ENCODE data around the gene NHERF2.
"Not testable (repeated sequence)": the region's sequence is repeated elsewhere in the genome, so short reads cannot be mapped to it uniquely, and the experiment has no call there.

NHERF2 gene

DNA sequence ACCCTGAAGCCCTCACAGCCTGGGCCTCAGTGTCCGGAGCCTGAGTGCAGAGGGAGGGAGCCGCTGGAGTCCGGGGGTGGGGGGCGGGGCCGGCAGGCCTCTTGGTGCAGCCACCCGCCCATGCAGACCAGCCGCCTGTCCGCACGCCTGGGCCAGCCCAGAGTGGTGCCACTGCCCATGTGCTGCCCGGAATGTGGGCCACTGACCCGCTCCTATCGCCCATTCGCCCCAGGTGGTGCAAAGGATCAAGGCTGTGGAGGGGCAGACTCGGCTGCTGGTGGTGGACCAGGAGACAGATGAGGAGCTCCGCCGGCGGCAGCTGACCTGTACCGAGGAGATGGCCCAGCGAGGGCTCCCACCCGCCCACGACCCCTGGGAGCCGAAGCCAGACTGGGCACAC lies 2.6 kb downstream of the NHERF2 start:
- no peak for DNase-seq

DNA sequence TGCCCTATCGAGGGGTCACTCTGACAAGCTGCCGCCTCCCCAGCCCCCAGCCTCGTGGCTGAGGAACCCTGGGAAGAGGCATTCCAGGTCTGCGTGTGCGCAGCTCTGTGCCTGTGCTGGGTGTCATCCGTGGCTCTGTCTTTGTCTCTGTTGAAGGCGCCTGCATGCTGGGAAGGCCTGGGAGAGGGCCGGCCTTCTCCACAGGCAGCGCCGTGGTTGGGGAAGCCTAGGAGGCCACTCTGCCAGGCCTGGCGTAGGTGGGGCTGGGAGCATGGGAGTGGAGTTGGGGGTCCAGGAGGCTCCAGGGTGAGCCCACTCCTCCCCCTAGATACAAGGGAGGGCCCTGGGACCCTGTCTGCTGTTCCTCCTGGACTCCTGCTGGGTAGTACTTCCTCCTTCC lies 3.3 kb downstream of the NHERF2 start:
- no peak for DNase-seq

DNA sequence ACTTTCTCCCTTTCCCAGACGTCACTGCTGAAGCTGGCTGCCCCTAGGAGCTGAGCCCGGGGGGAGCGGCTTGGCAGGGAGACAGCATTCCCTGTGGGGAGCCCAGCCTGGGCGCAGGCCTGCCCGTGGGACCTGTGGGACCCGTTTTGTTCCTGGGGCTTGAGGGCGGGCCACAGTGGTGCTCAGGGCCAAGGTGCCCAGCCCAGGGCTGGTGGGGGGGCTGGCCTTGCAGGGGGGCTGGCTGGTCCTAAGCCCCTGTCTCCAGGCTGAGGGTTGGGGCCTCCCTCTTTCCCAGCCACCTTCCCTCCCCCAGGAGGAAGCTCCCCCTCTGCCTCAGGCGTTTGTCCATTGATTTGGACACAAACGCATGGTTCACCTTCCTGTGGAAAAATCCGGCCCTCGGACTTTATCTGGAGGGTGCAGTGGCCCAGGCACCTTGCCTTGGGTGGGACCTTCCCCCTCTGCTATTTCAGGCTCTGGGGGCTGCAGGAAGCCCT lies 4.4 kb downstream of the NHERF2 start:
- no peak for DNase-seq

DNA sequence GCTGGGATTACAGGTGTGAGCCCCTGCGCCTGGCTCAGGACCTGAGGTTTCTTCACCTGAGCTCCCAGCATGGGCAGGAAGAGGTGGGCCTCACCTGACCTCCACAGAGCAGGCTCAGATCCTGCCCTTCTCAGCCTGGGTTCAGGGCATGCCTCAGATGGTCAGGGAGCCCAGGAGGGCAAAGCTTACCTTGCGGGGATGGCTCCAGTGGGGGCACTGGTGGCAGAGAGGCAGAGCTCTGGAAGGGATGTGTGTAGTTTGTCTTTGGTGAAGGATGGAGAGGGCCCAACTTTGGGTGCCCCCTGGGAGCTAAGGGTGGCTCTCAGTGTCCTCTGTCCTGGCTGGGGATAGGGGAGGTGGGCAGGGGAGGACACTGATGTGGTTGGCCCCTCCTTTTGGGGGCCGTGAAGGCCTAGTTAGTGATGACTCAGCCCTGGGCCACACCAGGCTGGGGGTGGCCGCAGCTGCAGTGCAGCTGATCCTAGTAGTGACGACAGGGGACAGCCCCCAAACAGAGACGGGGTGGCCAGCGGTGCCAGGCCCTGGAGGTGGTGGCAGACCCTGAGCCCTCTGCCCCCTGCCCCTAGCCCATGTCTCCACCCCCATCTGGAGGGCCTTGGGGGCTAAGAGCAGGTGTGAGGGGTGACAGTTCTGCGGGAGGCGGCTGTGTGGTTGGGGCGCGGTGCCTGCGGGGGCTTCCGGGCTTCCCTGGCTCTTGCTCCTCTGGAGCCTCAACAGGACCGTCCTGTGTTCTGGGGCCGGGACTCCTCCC lies 5.8 kb downstream of the NHERF2 start:
- DNase-seq, result no peak

DNA sequence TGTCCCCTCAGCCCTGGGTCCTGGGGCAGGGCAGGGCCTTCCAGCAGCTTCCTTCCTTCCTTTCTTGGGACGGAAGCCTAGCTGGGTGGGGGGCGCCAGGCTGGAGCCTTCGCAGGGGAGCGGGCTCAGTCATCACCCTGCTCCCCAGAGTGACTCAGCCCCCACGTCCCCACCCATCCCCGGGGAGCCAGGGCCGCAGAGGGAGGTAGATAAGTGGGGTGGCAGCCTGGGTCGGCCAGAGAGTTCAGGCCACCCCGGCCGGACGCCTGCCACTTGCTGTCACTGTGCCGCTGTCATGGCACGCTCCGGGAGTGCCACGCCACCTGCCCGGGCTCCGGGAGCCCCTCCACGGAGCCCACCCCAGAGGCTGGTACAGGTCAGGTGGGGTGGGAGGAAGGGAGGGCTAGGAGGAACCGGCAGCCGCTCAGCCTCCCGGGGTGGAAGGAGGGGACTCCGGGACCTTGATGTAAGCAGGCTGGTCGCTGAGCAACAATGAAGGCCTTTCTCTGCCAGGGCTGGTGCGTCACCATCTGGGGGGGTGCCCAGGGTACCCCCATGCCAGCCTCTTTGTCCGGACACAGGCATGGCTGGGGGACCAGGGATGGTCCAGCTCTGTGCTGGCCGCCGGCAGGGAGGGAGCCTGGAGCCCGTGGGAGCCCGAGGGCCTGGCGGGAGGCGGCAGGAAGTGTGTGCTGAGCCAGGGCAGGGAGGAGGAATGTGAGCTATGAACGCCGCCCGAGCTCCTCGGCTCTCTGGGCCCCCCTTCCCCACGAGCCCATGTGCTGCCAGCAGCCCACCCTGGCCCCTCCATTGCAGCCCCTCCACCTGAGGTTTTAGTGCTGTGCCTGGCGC lies 6.6 kb downstream of the NHERF2 start:
- no peak for DNase-seq

DNA sequence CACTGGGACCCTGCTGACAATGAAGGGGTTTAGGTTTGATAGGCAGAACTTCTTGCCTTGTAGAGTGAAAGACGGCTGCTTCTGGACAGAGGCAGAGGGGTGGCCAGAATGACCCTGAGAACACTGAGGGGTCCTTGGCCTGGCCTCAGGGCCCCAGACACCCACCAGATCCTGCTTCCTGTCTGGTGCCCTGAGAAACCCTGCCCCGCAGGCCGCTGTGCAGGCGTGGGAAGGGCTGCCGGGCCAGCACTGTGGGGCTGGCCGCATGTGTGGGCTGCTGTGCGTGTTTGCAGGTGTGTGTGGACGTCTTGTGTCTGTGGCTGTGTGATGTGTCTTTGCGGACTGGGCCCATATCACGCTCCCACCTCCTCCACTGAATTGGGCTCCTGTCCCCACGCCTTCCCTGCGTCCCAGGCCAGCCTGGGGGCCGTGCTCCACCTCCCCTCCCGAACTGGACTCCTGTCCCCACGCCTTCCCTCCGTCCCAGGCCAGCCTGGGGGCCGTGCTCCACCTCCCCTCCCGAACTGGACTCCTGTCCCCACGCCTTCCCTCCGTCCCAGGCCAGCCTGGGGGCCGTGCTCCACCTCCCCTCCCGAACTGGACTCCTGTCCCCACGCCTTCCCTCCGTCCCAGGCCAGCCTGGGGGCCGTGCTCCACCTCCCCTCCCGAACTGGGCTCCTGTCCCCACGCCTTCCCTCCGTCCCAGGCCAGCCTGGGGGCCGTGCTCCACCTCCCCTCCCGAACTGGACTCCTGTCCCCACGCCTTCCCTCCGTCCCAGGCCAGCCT lies 7.4 kb downstream of the NHERF2 start:
- DNase-seq, result not testable (repeated sequence)

DNA sequence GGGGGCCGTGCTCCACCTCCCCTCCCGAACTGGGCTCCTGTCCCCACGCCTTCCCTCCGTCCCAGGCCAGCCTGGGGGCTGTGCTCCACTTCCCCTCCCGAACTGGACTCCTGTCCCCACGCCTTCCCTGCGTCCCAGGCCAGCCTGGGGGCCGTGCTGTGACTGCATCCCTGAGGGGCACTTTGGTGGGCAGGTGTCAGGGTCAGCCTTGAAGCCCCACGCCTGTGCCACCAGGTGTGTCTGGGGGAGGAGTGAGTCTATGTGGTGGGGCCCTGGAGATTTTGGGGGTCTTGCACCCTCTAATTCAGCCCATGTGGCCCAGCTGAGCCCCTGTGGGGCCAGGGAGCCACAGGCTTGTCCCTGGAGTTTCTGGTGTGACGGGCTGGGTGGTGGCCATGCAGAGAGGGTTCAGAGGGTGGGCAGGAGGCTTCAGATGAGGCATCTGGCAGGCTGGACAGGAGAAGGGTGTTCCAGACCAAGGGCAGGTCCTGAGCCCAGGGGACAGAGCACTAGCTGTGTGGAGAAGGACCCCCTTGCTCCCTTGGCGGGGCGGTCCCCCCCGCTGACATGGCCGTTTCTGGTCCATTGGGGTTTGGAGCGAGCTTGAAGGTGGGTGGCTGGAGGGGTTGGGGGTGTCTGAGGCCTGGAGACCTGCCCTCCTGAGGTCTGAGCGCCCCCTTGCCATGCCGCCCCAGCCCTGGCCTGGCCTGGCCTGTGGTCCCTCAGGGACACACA lies 8.2 kb downstream of the NHERF2 start:
- no peak for DNase-seq

DNA sequence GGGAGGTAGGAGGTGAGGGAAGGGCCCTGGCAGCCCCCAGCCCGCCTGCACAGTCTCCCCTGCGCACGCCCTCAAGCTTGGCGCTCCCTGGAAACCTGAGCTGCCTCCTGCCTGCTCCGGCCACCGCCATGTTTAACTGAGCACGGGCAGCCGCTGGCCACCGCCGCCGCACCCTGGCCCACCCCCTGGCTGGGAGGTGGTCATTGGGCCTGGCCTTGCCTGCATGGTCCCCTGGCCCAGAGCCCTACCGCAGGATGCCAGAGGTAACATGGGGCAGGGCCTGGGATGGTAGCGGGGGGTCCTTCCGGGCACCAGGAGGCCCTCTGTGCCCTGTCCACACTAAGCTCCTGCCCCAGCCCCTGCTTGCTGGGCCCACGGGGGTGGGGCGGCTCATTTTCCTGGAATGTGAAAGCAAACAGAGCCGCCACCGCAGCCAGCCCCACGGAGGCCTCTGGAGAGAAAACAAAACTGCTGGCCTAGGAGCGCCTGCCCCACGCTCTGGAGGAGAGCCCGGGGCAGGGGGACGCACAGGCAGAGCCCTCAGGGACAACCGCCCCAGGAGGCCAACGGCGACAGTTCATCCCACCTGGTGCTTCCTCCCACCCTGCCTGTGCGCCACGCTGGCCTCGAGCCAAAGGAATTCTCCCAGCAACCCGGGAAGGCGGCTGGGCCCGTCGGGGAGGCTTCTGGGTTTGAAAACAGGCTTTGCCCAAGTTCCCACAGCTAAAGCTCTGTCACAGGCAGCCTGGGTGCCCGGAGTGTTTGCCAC lies 8.9 kb downstream of the NHERF2 start:
- DNase-seq, result no peak

DNA sequence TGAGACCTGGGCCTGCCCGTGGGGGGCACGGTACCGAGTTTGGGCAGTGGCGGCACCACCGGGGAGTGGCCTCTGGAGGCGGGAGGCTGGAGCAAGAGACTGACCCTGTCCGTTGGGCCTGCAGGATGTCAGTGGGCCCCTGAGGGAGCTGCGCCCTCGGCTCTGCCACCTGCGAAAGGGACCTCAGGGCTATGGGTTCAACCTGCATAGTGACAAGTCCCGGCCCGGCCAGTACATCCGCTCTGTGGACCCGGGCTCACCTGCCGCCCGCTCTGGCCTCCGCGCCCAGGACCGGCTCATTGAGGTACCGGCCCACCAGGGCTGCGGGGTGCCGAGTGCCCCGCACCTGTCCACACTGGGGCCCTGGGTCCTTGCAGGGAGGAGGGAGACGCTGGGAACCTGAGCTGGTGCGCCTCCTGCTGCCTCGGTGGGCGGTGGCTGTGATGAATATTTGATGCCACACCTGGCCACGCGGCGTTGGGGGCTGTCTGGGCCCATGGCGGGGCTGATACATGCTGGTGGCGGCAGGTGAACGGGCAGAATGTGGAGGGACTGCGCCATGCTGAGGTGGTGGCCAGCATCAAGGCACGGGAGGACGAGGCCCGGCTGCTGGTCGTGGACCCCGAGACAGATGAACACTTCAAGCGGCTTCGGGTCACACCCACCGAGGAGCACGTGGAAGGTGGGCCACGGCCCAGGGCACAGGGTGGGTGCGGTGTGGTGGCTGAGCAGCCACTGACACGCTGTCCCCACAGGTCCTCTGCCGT lies 9.7 kb downstream of the NHERF2 start:
- DNase-seq, result no peak

DNA sequence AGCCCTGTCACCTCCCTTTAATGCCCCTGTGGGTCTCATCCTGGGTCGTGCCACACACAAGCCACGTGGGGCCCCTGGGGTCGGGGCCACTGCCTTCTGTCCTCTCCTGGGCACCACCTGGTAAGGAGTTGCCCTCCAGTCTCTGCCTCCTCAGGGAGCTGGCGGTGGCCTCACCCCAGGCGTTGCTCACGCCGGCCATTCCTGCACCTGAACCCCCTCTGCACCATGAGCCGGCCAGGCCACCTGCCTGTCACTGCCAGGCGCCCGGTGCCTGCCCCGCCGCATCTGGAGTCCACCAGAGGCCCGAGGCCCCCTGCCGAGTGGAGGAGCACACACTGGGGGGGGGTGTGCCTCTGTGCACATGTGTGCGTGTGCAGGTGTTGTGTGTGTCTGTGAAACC lies 10.4 kb downstream of the NHERF2 start:
- DNase-seq, result no peak

DNA sequence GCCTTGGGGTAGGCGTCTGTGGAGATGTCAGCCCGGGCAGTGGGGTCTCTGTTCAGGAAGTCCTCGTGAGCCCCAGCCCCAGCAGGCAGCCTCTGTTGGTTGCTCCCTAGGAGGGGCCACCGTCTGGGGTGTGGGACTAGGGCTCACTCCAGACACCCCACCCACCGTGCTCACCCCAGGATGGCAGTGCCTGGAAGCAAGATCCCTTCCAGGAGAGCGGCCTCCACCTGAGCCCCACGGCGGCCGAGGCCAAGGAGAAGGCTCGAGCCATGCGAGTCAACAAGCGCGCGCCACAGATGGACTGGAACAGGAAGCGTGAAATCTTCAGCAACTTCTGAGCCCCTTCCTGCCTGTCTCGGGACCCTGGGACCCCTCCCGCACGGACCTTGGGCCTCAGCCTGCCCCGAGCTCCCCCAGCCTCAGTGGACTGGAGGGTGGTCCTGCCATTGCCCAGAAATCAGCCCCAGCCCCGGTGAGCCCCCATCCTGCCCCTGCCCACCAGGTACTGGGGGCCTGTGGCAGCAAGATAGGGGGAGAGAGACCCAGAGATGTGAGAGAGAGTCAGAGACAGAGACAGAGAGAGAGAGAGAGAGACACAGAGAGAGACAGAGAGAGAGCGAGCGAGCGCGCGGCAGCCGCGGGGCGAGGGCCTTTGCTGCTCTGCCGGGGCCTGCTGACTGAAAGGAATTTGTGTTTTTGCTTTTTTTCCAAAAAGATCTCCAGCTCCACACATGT lies 11.1 kb downstream of the NHERF2 start:
- DNase-seq, result no peak

DNA sequence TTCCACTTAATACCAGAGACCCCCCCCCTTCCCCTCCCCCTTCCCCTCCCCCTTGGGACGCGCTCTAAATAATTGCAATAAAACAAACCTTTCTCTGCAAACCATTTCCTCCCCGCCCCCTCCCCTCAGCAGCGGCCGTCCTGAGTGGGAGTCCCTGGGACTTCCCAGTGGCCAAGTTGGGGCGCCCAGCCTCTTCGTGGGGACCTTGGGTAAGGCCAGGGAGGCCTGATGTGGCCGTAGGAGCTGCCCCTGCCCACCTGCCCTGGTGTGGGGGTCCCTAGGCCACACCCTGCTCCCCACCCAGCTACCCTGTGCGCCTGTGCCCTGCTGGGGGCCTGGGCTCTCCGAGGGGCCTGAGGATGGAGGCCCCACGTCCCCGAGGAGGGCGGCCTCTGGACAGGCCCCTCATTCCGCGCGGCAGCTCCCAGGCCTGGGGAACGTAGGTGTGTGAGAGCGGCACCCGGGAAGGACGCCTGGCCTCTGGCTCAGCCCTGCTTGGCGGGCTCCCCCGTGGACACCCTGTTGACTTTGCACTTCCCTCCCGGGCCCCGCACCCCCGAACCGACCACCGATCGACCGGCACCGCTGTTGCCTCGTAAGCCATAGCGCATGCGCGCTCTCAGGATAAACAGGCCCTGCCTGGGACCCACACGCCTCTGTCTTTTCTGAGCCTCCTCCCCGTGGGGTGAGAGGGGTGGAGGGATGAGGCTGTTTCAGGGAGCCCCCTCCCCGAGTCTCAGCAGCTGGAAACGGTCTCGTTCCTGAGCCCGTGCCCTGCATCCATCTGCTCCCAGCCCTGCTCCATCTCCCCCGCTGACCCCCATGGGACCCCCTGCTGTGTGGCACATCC lies 11.9 kb downstream of the NHERF2 start:
- DNase-seq, result no peak

DNA sequence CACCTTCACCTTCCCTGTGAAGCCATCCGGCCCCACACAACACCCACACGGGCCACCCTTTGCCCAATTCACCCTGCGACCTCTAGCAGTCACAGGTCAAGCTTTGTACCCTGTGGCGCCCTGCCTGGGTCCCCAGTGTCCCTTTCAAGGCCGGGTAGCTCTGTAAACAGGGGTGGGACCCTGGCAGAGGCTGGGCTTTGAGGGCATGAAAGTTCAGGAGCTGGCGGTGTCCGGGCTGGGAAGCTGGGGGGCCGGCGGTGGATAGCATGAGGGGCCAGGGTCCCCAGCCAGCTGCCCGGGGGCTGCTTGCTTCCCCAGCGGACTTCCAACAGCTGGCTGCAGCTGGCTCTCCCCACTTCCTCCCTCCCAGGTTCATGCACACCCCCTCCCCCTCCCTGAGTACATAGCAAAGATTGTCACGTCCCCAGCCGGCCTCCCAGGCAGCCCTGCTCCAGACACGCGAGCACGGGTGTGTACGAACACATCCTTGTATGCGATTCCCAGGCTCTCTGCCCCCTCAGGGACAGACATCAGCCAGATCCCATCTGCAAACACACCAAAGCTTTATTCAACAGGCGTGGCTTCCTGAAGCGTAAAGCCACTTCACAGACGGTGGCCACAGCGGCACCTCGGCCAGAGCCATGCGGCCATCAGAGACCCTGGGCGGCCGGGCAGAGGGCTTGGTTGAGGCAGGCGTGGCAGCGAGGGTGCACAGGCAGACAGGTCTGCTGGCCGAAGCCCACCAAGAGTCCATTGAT lies 12.8 kb downstream of the NHERF2 start:
- DNase-seq, result no peak

DNA sequence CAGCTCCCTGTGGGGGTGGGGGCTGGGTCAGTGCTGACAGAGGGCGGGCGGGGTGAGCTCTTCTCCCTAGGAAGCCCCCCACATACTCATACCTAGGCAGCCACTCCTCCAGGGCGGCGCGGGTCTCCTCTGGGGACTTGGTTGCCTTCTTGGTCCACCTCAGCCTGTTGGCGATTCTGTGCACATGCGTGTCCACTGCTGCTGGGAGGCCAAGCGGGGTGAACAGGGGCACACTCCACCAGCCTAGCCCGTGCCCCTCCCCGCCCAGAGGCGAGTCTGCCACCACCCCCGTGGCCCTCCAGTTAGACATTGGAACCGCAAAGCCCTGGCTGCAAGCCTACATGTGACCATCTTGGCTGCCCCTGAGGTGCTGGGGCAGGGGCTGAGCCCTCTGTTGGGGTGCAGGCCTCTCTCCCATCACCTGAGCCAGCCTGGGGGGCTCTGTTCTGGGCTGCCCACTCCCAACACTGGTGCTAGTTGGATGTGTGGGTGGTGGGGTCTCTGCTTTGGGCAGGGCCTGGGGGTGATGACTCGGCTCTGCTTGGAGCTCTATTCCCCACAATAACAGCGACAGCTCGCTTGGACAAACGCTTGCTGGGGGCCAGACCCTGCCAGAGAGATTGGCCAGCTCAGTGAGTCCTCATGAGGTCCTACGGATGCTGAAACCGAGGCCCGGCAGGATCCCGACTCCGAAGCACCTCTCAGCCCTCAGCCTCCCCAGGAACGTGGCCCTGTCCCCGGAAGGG lies 13.5 kb downstream of the NHERF2 start:
- DNase-seq, result no peak

DNA sequence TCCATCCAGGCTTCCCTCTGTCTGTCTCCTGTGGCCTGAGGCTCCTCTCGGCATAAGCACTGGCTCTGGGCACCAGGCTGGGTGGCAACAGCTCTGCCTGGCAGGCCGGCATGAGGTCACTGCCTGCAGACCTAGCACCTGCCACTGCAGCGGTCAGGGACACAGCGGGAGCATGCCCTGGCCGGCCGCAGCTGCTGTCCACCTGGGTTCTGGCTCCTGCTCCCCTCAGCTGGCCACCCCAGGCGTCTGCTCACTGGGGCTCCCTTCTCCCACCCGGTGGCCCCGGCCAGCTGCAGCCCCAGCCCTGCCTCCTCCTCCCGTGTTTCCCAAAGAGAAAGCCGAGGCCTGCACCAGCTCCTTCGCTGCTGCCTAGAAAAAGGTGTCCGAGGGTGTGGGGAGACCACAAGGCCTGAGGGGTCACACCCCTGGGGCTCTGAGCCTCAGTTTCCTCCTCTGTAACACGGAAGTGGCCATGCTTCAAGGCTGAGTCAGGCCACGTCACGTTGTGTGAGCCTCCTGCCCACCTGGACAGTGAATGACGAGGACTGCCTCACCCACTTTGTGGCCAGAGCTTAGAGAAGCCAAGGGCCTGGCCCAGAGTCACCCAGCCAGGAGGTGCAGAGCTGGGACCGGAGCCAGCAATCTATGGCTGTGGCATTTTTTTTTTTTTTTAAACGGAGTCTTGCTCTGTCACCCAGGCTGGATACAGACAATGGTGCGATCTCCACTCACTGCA lies 14.3 kb downstream of the NHERF2 start:
- DNase-seq, result no peak

DNA sequence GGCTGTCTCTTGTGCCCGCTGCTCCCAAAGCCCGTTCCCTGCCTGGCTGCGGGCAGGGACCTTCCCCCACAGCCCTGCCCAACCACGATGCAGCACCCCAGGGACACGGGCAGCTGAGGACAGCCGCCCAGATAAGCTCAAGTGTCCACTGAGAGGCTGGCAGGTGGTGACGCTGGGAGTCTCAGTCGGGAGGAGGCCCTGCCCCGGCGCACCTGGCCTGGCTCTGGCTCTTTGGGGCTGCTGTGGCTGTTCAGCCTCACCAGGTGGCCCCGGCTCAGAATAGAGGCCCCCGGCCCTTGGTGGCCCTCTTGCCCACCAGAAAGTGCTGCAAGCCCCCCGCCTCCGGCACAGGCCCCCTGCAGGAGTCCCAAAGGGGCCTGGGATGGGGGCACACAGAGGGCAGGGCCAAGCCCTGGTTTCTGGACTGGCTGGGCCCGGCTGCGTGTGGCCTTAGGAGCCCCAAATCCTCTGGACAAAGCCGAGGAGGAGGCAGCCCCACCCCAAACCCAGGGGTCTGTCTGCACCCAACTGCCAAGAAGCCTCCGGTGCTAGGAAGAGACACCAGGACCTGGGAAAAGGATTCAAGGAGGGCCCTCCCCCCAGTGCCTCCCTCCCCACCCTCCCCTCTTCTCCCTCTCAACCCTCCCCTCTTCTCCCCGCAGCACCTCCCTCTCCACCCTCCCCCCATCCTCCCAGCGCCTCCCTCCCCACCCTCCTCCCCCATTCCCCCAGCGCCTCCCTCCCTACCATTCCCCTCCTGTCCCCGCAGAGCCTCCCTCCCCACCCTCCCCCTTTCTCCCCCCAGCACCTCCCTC lies 15.7 kb downstream of the NHERF2 start:
- DNase-seq, result peak; percentile 33

All from NCI-H524 treated with DMSO at 0.1 percent for 48 hours (cell line).